ENCODE data around the gene LIMS1.

The LIMS1 gene

GRCh38 chr2:108634011-108634410 lies 99.7 kb downstream of the LIMS1 start:
- Histone ChIP-seq H2AFZ (ENCODE audit: low read depth, low read length, severe bottlenecking) (no peak overlapping the region), H3F3A (ENCODE audit: insufficient read depth) (no peaks in the 10 kb centered on the region), H3K9ac (ENCODE audit: low read length) (no peak overlapping the region), H3K27me3 (ENCODE audit: low read length) (no peaks in the 10 kb centered on the region), H3K36me3 (ENCODE audit: low read length) (no peaks in the 10 kb centered on the region), H3K27ac (ENCODE audit: low read depth, low read length) (no peak overlapping the region), H3K9me2 (replicated peaks; ENCODE audit: insufficient read depth, low read length) (no peaks in the 10 kb centered on the region), H3K4me2 (ENCODE audit: low read depth, low read length, poor library complexity, severe bottlenecking) (no peak overlapping the region), H3K9me3 (ENCODE audit: insufficient read depth, low read length) (no peaks in the 10 kb centered on the region), H4K20me1 (ENCODE audit: low read depth, low read length) (peaks cover 4% of the 10 kb centered on the region), H3K4me3 (ENCODE audit: insufficient read depth, low read length, poor library complexity, severe bottlenecking) (no peak overlapping the region), H3K79me2 (ENCODE audit: insufficient read depth, low read length) (no peaks in the 10 kb centered on the region)
- no peak for TF ChIP-seq CTCF (IDR thresholded peaks at IDR 0.05; ENCODE audit: insufficient read depth, low read length, poor library complexity, severe bottlenecking)
- no peak for TF ChIP-seq EZH2phosphoT487 (conservative IDR thresholded peaks at IDR 0.05; ENCODE audit: low read length)

GRCh38 chr2:108634576-108635160 lies 100.4 kb downstream of the LIMS1 start:
- Histone ChIP-seq H3K79me2 (ENCODE audit: insufficient read depth, low read length) (no peaks in the 10 kb centered on the region), H4K20me1 (ENCODE audit: low read depth, low read length) (peaks cover 4% of the 10 kb centered on the region), H3F3A (ENCODE audit: insufficient read depth) (no peaks in the 10 kb centered on the region), H2AFZ (ENCODE audit: low read depth, low read length, severe bottlenecking) (no peak overlapping the region), H3K9me2 (replicated peaks; ENCODE audit: insufficient read depth, low read length) (no peaks in the 10 kb centered on the region), H3K27ac (ENCODE audit: low read depth, low read length) (no peak overlapping the region), H3K4me3 (ENCODE audit: insufficient read depth, low read length, poor library complexity, severe bottlenecking) (no peak overlapping the region), H3K4me2 (ENCODE audit: low read depth, low read length, poor library complexity, severe bottlenecking) (no peak overlapping the region), H3K9me3 (ENCODE audit: insufficient read depth, low read length) (no peaks in the 10 kb centered on the region), H3K9ac (ENCODE audit: low read length) (no peak overlapping the region), H3K27me3 (ENCODE audit: low read length) (no peaks in the 10 kb centered on the region), H3K36me3 (ENCODE audit: low read length) (no peaks in the 10 kb centered on the region)
- TF ChIP-seq CTCF (IDR thresholded peaks at IDR 0.05; ENCODE audit: insufficient read depth, low read length, poor library complexity, severe bottlenecking) (no peak), EZH2phosphoT487 (conservative IDR thresholded peaks at IDR 0.05; ENCODE audit: low read length) (no peak)

- no peaks in the 10 kb centered on the region for H3F3A ChIP-seq (ENCODE audit: insufficient read depth)
- H3K4me2 ChIP-seq (ENCODE audit: low read depth, low read length, poor library complexity, severe bottlenecking): no peak overlapping the region
- H3K9me2 ChIP-seq (replicated peaks; ENCODE audit: insufficient read depth, low read length): no peaks in the 10 kb centered on the region
- peaks cover 4% of the 10 kb centered on the region for H4K20me1 ChIP-seq (ENCODE audit: low read depth, low read length)
- H3K36me3 ChIP-seq (ENCODE audit: low read length): no peaks in the 10 kb centered on the region
- no peaks in the 10 kb centered on the region for H3K27me3 ChIP-seq (ENCODE audit: low read length)
- no peak overlapping the region for H3K27ac ChIP-seq (ENCODE audit: low read depth, low read length)
- no peak for TF ChIP-seq EZH2phosphoT487 (conservative IDR thresholded peaks at IDR 0.05; ENCODE audit: low read length)
- TF ChIP-seq CTCF (IDR thresholded peaks at IDR 0.05; ENCODE audit: insufficient read depth, low read length, poor library complexity, severe bottlenecking): no peak
- no peak overlapping the region for H2AFZ ChIP-seq (ENCODE audit: low read depth, low read length, severe bottlenecking)
- no peaks in the 10 kb centered on the region for H3K9me3 ChIP-seq (ENCODE audit: insufficient read depth, low read length)
- no peak overlapping the region for H3K9ac ChIP-seq (ENCODE audit: low read length)
- no peak overlapping the region for H3K4me3 ChIP-seq (ENCODE audit: insufficient read depth, low read length, poor library complexity, severe bottlenecking)
- no peaks in the 10 kb centered on the region for H3K79me2 ChIP-seq (ENCODE audit: insufficient read depth, low read length)
Observed at GRCh38 chr2:108635630-108636354, 101.5 kb downstream of the LIMS1 start.

Data from SU-DHL-6 (cell line).